Neutrophil (primary cell): ENCODE measurements around the gene SYNRG.

Experiments
- H3K27ac ChIP-seq: fragments of 200-600 bp; sonication (generic); 2 replicates; pipeline ENCODE4 v1.5.1; 2016; ENCODE audit warnings: mild to moderate bottlenecking, moderate library complexity
- H3K27me3 ChIP-seq: fragments of 200-600 bp; sonication (generic); 2 replicates; pipeline ENCODE4 v1.6.0; 2016; ENCODE audit warnings: mild to moderate bottlenecking
- H3K36me3 ChIP-seq: fragments of 200-600 bp; sonication (generic); 2 replicates; pipeline ENCODE4 v1.5.1; 2017
- H3K4me1 ChIP-seq, 2 experiments: fragments of 200-600 bp in 1 of 2; sonication (generic) in 1 of 2; 1 replicate in 1 of 2; 2 replicates in 1 of 2; pipeline versions ENCODE4 v1.5.1 to v1.6.1; 2013 to 2016; ENCODE audit warnings: low read depth in 1 of 2, low read length in 1 of 2, mild to moderate bottlenecking in 1 of 2, moderate library complexity in 1 of 2; ENCODE audit not compliant: control insufficient read depth in 1 of 2, insufficient read depth in 1 of 2
- H3K4me3 ChIP-seq, 2 experiments: fragments of 200-600 bp in 1 of 2; sonication (generic) in 1 of 2; 1 replicate in 1 of 2; 2 replicates in 1 of 2; pipeline ENCODE4 v1.5.1; 2013 to 2016; ENCODE audit warnings: low read depth in 1 of 2, low read length in 1 of 2, mild to moderate bottlenecking in 1 of 2, moderate library complexity in 1 of 2
- H3K9me3 ChIP-seq: fragments of 200-600 bp; sonication (generic); 2 replicates; pipeline ENCODE4 v1.5.1; 2016
- TF ChIP-seq, protein P1 (sequence below): fragments of 200-600 bp; sonication (generic); IDR thresholded peaks from 2 replicates; pipeline ENCODE4 v1.5.1; 2016; ENCODE audit warnings: antibody characterized with exemption

The SYNRG gene

DNA sequence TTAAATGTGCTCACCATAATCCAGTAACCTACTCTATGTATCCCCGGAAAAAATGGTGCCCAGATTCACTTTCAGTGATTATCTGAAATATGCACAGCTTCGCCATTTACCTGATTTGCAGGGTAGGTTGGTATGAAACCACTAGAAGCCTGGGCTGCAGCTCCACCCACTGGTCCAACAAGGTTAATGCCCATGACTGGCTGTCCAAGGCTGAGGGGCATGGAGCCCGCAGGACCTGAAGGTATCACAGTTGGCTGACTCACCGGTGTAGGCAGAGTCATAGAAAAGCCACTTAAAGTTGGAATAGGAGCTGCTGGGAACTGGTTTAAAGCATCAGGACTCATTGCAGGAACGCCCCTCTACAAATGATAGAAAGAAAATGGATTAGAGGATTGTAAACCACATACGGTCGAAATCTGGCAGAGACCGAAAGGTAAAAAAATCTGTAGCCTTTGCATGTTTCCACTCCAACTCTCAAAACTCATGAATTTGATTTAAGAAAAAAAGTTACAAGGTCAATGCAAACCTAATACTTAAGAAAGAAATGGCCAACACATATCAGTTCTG is 38.6 kb downstream of the SYNRG start:
- peaks cover 82% of the 10 kb centered on the region for H3K36me3 ChIP-seq
- TF ChIP-seq, protein P1, sequence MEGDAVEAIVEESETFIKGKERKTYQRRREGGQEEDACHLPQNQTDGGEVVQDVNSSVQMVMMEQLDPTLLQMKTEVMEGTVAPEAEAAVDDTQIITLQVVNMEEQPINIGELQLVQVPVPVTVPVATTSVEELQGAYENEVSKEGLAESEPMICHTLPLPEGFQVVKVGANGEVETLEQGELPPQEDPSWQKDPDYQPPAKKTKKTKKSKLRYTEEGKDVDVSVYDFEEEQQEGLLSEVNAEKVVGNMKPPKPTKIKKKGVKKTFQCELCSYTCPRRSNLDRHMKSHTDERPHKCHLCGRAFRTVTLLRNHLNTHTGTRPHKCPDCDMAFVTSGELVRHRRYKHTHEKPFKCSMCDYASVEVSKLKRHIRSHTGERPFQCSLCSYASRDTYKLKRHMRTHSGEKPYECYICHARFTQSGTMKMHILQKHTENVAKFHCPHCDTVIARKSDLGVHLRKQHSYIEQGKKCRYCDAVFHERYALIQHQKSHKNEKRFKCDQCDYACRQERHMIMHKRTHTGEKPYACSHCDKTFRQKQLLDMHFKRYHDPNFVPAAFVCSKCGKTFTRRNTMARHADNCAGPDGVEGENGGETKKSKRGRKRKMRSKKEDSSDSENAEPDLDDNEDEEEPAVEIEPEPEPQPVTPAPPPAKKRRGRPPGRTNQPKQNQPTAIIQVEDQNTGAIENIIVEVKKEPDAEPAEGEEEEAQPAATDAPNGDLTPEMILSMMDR: no peak
- H3K4me1 ChIP-seq: no peaks in the 10 kb centered on the region
- H3K27me3 ChIP-seq: no peaks in the 10 kb centered on the region
- no peak overlapping the region for H3K4me3 ChIP-seq
- no peaks in the 10 kb centered on the region for H3K9me3 ChIP-seq
- H3K27ac ChIP-seq: no peak overlapping the region

DNA sequence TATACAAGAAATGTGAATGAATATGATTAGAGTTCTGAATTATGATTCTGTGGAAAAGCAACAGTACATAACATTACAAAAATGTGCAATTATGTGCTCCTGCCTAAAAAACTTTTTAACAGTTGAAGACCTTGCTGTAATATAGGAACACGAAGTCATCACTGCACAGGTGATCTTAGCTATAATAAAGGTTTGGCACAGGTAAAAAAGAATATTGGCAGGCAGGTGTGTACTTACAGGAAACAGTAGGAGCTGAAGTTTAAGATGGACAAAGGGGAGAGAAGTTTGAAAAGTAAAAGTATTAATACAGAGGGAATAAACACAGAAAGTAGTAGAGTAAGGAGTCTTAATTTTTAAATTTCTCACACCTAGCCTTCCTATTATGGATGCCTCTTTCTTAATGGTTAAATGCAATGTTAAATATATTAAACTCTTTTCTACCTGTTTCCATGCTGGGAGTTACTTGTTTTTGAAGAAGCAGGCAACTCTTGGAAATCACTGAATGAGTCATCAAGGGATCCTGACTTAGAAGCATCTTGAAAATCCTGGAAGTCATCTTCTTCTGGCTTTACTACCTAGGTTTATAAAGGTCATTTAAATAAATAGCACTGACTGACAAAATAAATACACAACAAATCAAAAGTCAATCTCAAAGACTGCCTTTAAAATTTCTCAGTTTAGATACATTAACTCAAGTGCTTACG is 40.7 kb downstream of the SYNRG start:
- no peaks in the 10 kb centered on the region for H3K9me3 ChIP-seq
- peaks cover 88% of the 10 kb centered on the region for H3K36me3 ChIP-seq
- no peaks in the 10 kb centered on the region for H3K4me1 ChIP-seq
- TF ChIP-seq, protein P1: no peak
- no peaks in the 10 kb centered on the region for H3K27me3 ChIP-seq
- H3K27ac ChIP-seq: no peak overlapping the region
- H3K4me3 ChIP-seq: no peak overlapping the region

DNA sequence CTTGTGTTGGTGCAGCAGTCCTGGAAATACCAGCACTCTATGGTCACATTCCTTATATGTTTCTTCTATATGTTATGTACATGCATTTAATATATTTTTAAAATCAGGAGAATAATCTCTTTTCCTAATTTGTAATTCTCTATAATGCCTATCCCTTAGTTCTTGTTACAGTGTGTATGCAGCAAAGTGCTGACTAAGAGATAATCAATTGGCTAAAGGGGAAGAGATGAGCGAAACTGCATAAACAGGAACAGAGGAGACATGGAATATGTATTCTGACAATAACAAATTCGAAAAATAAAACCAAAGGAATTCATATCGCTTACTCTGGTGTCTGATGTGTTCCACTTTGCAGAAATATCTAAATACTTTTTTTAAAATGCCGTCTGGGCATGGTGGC is 41.7 kb downstream of the SYNRG start:
- no peak overlapping the region for H3K4me3 ChIP-seq
- H3K9me3 ChIP-seq: no peaks in the 10 kb centered on the region
- H3K27me3 ChIP-seq: no peaks in the 10 kb centered on the region
- peaks cover 83% of the 10 kb centered on the region for H3K36me3 ChIP-seq
- TF ChIP-seq, protein P1: no peak
- H3K4me1 ChIP-seq: no peaks in the 10 kb centered on the region
- no peak overlapping the region for H3K27ac ChIP-seq

DNA sequence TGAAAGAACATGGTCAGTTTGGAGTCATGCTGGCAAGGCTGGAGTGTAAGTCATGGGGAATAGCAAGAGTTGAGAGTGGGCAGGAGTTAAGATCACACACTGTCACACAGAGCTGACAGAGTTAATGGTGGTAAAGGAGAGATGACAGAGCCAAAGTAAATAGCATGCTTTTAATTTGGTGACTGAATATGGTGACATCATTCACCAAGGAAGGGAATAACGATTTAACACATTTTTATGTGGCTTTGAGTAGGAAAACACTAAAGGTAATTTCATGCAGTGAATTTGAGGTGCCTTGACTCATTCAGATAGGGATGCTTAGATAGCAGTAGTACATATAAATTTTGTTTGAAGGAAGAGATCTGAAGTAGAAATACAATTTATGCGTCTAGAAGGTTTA is 42.1 kb downstream of the SYNRG start:
- H3K27me3 ChIP-seq: no peaks in the 10 kb centered on the region
- H3K4me3 ChIP-seq: no peak overlapping the region
- TF ChIP-seq, protein P1: no peak
- no peaks in the 10 kb centered on the region for H3K4me1 ChIP-seq
- H3K27ac ChIP-seq: no peak overlapping the region
- no peaks in the 10 kb centered on the region for H3K9me3 ChIP-seq
- H3K36me3 ChIP-seq: peaks cover 83% of the 10 kb centered on the region

DNA sequence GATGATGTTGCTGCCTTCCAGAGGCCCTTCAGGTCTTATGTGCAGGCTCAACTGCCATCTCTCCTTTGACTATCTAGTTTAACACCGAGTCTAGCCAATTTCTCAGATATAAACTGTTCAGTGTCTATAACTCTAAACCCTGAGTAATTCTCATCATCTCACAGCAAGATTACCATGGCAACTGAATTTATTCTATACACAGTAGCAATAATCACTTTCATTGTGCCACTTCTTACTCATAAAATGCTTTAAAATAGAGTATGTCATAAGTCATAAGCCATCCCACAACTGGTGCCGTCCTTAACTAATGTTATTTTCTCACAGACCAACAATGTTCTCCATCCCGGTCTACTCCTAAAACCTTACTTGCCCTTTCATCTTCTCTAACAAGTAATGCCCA is 45.0 kb downstream of the SYNRG start:
- TF ChIP-seq, protein P1: no peak
- Histone ChIP-seq H3K4me1 (no peaks in the 10 kb centered on the region), H3K36me3 (peaks cover 81% of the 10 kb centered on the region), H3K4me3 (no peak overlapping the region), H3K9me3 (no peaks in the 10 kb centered on the region), H3K27me3 (no peaks in the 10 kb centered on the region), H3K27ac (no peak overlapping the region)
